ENCODE data around the gene GGCX.
"Not testable (repeated sequence)": the region's sequence is repeated elsewhere in the genome, so short reads cannot be mapped to it uniquely, and the experiment has no call there.

GGCX gene

GRCh38 chr2:85561280-85562212 lies at the start of gene GGCX:
Gene GGCX, minus strand, starts transcription at chr2:85561493. Its CDS starts 65 bp downstream, at chr2:85561428.
- peak; percentile 90 for DNase-seq (ENCODE audit: low spot score)

- DNase-seq (ENCODE audit: low spot score) = no peak
Measured at GRCh38 chr2:85607268-85608215, 46.2 kb upstream of the GGCX start.

GRCh38 chr2:85606116-85606455 lies 44.8 kb upstream of the GGCX start:
- DNase-seq (ENCODE audit: low spot score) = no peak

DNA sequence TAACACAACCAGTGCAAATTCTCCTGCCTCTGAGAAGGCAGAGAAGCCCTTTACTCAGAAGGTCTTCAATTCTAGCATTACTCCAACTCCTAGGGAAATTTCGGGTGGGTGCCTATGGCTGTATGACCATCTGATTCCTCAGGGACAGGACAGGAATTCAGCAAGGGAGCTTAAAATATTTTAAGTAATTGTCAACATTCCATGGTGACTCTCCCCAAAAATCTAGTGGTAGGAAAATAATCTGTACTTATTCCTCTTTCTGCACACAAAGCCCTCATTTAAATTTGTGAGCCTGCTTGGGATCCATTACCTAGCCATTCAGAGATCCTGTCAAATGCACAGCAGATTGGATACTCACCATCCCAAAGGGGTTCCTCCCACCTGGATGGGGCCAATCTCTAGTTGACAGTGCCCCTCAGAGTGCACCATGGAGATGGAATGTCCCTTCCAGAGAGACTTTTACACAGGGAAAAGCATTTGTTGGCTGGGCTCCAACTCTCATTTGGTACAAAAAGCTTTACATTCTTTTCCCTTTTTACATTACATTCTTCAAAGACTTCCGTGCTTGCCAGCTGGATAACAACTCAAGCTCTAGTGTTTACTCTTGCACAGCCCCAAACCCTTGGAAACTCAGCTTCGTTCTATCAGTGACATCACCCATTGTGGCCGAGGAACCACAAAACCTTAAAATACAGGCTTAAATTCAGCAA lies 44.3 kb upstream of the GGCX start:
- DNase-seq (ENCODE audit: low spot score) = no peak

DNA sequence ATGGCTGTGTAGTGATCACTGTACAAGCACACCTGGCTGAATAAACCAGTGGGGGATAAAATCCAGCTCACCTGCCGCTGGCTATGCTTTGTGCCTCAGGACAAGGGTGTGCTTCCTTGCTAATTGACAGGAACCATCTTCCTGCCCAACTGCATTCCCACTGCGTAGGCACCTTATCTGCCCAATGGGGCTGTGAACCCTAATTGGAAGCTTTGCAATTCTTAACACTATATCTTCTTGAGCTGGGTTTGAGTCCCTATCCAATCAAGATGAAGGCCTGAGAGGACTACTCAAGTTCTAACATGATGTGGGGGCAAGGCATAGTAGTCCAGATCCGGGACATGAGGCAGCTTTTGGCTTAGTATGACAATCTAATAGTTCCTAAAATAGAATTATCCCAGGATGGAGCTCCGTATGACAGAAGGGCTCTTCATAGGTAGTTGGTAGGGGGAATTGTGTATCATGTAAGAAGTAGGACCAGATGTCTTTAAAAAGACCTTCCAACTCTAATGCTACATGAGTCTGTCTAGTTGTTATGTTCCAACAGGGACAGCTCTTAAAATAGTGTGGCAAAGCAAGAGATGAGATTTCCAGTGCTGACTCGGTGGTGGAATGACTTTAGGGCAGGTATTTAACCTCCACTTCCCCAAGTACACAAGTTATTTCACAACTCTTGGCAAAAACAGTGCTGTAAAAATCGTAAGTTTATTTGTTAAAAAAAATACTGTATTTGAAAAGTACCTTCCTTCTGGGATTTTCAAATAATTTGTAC lies 43.5 kb upstream of the GGCX start:
- no peak for DNase-seq (ENCODE audit: low spot score)

- DNase-seq (ENCODE audit: low spot score) = not testable (repeated sequence)
Measured at GRCh38 chr2:85604133-85604444, 42.8 kb upstream of the GGCX start.

- DNase-seq (ENCODE audit: low spot score) = peak; percentile 82
Measured at GRCh38 chr2:85602476-85603234, 41.4 kb upstream of the GGCX start, which contains the start of gene TMEM150A. Gene TMEM150A, minus strand, starts transcription at chr2:85602698. Its CDS starts 750 bp downstream, at chr2:85601948.

GRCh38 chr2:85601771-85602475 lies 40.6 kb upstream of the GGCX start:
- no peak for DNase-seq (ENCODE audit: low spot score)

DNA sequence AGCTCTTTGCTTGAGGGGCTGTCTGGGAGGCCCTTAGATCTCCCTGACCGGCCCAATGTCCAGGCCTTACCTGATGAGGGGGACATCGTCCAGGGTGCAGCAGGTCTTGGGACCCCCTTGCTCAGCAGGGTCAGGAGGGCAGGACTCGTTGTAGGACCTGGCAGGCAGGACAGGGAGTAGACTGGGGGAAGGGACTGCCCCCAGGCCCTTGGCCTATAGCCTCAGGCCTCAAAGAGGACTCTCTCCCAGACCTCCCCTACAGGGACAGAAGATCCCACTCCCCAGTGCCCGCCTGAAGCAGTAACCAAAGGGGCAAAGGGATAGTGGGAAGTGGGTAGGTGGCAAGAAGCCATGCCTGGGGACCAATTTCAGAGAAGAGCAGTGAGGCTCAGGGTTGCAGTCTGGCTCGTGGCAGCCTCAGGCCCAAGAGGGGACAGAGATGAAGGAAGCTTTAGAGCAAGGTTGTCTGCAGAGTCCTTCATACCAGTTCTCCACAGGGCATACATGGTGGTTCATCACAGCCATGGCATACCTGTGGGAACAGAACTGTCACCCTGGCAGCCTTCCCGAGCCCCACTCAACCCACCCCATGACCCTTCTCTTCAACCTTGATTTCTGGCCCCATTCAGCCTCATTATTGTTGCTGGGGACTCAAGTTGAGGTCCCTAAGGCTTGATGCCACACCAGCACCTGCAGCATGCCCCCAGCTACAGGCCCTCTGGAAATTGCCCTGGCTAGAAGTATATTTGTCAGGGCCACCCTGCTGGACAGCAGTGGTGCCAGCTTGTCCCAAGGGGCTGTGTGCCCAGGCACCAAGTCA lies 39.9 kb upstream of the GGCX start:
- no peak for DNase-seq (ENCODE audit: low spot score)

DNA sequence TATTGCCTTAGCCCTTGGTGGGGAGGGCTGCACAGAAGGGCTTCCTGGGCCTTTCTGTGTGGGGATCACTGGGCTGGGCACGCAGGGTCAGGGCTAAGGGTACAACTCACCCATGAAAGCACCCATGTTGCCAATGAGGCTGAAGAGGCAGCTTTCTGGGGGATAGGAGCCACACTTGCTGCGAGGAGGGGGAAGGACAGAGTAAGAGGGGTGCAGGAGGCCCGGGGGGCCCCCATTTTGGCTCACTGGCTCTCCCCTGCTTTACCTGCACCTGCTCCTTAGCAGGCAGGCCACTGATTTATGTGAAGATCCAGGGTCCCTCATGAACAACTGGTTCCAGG lies 38.9 kb upstream of the GGCX start:
- DNase-seq (ENCODE audit: low spot score) = no peak

- DNase-seq (ENCODE audit: low spot score) = no peak
Measured at GRCh38 chr2:85599468-85600234, 38.4 kb upstream of the GGCX start.

GRCh38 chr2:85598594-85599340 lies 37.5 kb upstream of the GGCX start:
- no peak for DNase-seq (ENCODE audit: low spot score)

DNA sequence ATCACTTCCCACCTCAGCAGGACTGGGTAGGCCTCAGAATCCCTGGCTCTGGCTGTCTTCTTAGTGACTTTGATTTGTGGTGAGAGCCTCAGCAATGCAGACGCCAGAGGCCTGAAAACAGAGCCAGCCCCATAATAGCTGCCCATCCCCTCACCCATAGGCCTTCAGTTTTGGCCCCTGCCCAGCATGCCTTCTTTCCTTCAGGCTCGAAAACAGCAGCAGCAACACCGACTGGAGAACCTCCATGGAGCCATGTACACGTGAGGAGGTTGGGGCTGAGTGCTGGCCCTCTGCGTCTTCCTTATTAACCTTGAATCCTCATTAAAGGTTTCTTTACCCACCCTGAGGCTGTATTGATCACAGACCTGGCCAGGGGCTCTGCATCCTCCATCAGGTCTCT lies 35.9 kb upstream of the GGCX start:
- no peak for DNase-seq (ENCODE audit: low spot score)

GRCh38 chr2:85596486-85597143 lies 35.3 kb upstream of the GGCX start:
- no peak for DNase-seq (ENCODE audit: low spot score)

- no peak for DNase-seq (ENCODE audit: low spot score)
Measured at GRCh38 chr2:85596026-85596333, 34.7 kb upstream of the GGCX start.

DNA sequence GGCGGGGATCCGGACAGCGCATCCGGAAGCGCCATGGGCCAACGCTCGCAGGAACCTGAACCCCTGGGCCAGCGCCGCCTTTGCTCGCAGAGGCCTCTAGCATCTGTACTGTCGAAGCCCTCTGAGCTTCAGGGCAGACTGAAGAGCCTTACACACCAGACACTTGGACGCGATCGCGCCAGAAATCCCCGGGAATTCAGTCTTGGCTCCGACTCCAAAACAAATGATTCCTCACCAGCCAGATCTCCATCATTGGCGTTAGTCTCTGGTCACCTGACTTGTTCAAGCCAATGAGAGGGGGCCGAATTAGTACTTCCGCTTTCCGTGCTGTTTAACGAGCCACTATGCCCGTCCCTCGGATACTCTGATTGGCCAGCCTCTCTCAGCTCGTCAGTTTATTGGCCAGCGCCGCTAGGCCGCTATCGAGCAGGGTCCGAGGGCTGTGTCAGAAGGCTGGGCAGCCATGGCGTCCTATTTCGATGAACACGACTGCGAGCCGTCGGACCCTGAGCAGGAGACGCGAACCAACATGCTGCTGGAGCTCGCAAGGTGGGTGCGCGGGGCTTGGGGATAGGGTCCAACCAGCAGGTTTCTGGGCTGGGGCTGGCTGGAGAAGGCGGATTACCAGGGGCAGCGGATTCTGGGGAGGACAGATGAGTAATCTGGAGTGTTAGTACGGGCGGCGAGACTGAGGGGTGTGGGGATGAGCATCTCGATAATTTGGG lies 34.2 kb upstream of the GGCX start, which contains the start of gene RNF181:
RNF181 (plus strand) TSS at position 445 of the 725 bp plus-strand sequence; CDS start at position 464, 19 bp downstream.
- peak; percentile 98 for DNase-seq (ENCODE audit: low spot score)
